Measurements from ENCODE around the gene ULK1. TPM values are rescaled to one million over a fixed set of nuclear protein-coding genes. Genes with fewer than 3 reads are reported as not detected.

The ULK1 gene
- total RNA-seq, 1 experiment from 2014 or later: 67.8 TPM

- TF ChIP-seq NFE2L1 (CRISPR knock-in tag; IDR thresholded peaks at IDR 0.05) (no peak), CBFB (CRISPR knock-in tag; IDR thresholded peaks at IDR 0.05; ENCODE audit: low read depth) (no peak)
These were observed 42.5 kb upstream of the ULK1 start (continued) for GRCh38 chr12:131851741-131852550.

DNA sequence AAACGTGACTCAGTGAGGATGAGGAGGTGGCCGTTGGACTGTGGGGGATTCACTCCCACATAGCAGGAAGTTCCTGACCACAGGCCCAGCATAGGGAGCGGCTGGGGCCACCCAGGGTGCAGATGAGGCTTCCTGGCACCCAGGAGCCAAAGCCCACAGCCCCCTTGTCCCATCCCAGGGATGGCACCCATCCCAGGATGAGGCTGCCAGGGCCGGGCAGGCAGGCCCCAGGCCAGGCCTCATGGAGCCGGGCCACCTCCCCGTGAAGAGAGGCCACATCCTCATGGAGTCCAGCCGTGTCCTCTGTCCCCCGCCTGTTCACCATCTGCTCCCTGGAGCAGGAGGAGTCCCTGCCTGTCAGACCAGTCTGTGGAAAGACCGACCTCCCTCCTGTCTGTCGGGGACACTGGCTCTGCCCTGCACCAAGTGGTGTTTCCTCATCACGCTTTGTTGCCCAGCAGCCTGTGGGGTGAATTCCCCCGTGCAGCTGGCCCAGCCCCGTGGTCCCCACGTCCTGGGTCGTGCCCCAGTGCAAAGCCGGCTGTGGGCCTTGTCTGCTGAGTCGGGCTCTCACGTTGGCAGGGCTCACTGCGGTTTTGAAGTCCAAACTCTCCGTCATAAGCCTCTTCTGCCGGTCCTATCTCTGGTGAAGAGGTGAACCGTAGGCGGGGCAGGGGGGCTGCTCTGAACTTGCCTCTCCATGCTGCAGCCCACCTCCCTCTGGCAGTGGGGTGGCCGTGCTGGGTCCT is 41.7 kb upstream of the ULK1 start:
- H3K27me3 Mint-ChIP-seq (ENCODE audit: low read depth): peaks cover 7% of the 10 kb centered on the region
- ATAC-seq: no peak
- no peaks in the 10 kb centered on the region for H3K9me3 Mint-ChIP-seq
- H3K4me1 Mint-ChIP-seq: peaks cover 10% of the 10 kb centered on the region
- no peak overlapping the region; the same call in 1 of the 2 replicates for H3K27ac Mint-ChIP-seq
- no peak for DNase-seq (ENCODE audit: low spot score)
- H3K36me3 Mint-ChIP-seq: peaks cover under 1% of the 10 kb centered on the region; the same call in 1 of the 2 replicates
- POLR2A ChIA-PET: no interaction called here
- TF ChIP-seq TP53 (CRISPR knock-in tag; IDR thresholded peaks at IDR 0.05) (no peak), ETV6 (CRISPR knock-in tag; IDR thresholded peaks at IDR 0.05) (no peak), AR (CRISPR knock-in tag; IDR thresholded peaks at IDR 0.05) (no peak), ZNF219 (CRISPR knock-in tag; IDR thresholded peaks at IDR 0.05; ENCODE audit: borderline replicate concordance) (no peak), SP1 (CRISPR knock-in tag; conservative IDR thresholded peaks at IDR 0.05) (no peak), ZNF512 (CRISPR knock-in tag; IDR thresholded peaks at IDR 0.05; ENCODE audit: borderline replicate concordance) (no peak), MLX (CRISPR knock-in tag; IDR thresholded peaks at IDR 0.05) (no peak), ZNF671 (CRISPR knock-in tag; IDR thresholded peaks at IDR 0.05) (no peak), TCF7 (CRISPR knock-in tag; IDR thresholded peaks at IDR 0.05; ENCODE audit: low read depth) (no peak), FOXK1 (CRISPR knock-in tag; IDR thresholded peaks at IDR 0.05) (no peak), SOX15 (CRISPR knock-in tag; IDR thresholded peaks at IDR 0.05) (no peak), ZBTB43 (CRISPR knock-in tag; IDR thresholded peaks at IDR 0.05) (no peak)
- TF ChIP-seq, protein P1, sequence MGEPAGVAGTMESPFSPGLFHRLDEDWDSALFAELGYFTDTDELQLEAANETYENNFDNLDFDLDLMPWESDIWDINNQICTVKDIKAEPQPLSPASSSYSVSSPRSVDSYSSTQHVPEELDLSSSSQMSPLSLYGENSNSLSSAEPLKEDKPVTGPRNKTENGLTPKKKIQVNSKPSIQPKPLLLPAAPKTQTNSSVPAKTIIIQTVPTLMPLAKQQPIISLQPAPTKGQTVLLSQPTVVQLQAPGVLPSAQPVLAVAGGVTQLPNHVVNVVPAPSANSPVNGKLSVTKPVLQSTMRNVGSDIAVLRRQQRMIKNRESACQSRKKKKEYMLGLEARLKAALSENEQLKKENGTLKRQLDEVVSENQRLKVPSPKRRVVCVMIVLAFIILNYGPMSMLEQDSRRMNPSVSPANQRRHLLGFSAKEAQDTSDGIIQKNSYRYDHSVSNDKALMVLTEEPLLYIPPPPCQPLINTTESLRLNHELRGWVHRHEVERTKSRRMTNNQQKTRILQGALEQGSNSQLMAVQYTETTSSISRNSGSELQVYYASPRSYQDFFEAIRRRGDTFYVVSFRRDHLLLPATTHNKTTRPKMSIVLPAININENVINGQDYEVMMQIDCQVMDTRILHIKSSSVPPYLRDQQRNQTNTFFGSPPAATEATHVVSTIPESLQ (CRISPR knock-in tag; IDR thresholded peaks at IDR 0.05): no peak
- TF ChIP-seq, protein P2, sequence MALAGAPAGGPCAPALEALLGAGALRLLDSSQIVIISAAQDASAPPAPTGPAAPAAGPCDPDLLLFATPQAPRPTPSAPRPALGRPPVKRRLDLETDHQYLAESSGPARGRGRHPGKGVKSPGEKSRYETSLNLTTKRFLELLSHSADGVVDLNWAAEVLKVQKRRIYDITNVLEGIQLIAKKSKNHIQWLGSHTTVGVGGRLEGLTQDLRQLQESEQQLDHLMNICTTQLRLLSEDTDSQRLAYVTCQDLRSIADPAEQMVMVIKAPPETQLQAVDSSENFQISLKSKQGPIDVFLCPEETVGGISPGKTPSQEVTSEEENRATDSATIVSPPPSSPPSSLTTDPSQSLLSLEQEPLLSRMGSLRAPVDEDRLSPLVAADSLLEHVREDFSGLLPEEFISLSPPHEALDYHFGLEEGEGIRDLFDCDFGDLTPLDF (CRISPR knock-in tag; IDR thresholded peaks at IDR 0.05): no peak
- no peak overlapping the region for H3K4me3 Mint-ChIP-seq
- CTCF ChIA-PET: no interaction called here
